ENCODE data around the gene FBXO47. TPM values are rescaled to one million over a fixed set of nuclear protein-coding genes. Genes with fewer than 3 reads are reported as not detected.

The FBXO47 gene
- total and polyA plus RNA-seq, 10 of the 15 experiments (the other 5 are each of a cell fraction or from before 2014, with no cell fraction given): 0.04 to 0.06 (median 0.06) TPM; not detected in 7

GRCh38 chr17:38898812-38899348 lies 68.3 kb downstream of the FBXO47 start (continued):
- no peak for TF ChIP-seq SKIL (IDR thresholded peaks at IDR 0.05; ENCODE audit: low read depth, poor library complexity, severe bottlenecking)
- TF ChIP-seq CREB1 (IDR thresholded peaks at IDR 0.05; ENCODE audit: low read depth): peak; percentile 78
- peak; percentile 92 for TF ChIP-seq TCF12 (IDR thresholded peaks at IDR 0.05; ENCODE audit: low read depth, low read length)
- TF ChIP-seq HCFC1 (IDR thresholded peaks at IDR 0.05; ENCODE audit: low read length): peak; percentile 51
- no peak for TF ChIP-seq SIX5 (IDR thresholded peaks at IDR 0.05; ENCODE audit: low read depth, low read length, severe bottlenecking)
- no peak for TF ChIP-seq HDAC6 (IDR thresholded peaks at IDR 0.05; ENCODE audit: unreplicated experiment)
- no peak for TF ChIP-seq ATF2 (IDR thresholded peaks at IDR 0.05; ENCODE audit: low read length)
- TF ChIP-seq RFX5 (IDR thresholded peaks at IDR 0.05; ENCODE audit: low read depth, low read length): no peak
- peak; percentile 61; the same call in 1 of the 2 replicates for TF ChIP-seq ZNF592 (IDR thresholded peaks at IDR 0.05)
- TF ChIP-seq CBX5 (IDR thresholded peaks at IDR 0.05; ENCODE audit: low read depth): 0 out of 2 replicates have a peak, but pooled peaks have one; percentile 38
- TF ChIP-seq IKZF1 (conservative IDR thresholded peaks at IDR 0.05): peak; percentile 81
- TF ChIP-seq ZSCAN29 (IDR thresholded peaks at IDR 0.05): no peak
- peak; percentile 78 for TF ChIP-seq NR2C1 (IDR thresholded peaks at IDR 0.05)
- TF ChIP-seq GATAD2B (conservative IDR thresholded peaks at IDR 0.05; ENCODE audit: low read depth): peak; percentile 93
- peak; percentile 37 to 46; a peak in 2 of 4 replicates for TF ChIP-seq BHLHE40 (IDR thresholded peaks at IDR 0.05; ENCODE audit: borderline replicate concordance in 1 of 2, low read depth in 2 of 2, low read length in 1 of 2)
- TF ChIP-seq ESRRA (IDR thresholded peaks at IDR 0.05; ENCODE audit: low read length): peak; percentile 86; the same call in 1 of the 2 replicates
- TF ChIP-seq MXI1 (IDR thresholded peaks at IDR 0.05; ENCODE audit: low read depth, low read length): no peak
- peak; percentile 27; the same call in 1 of the 2 replicates for TF ChIP-seq SPI1 (IDR thresholded peaks at IDR 0.05; ENCODE audit: borderline replicate concordance, insufficient read depth, low read depth, low read length)
- no peak for TF ChIP-seq KLF5 (IDR thresholded peaks at IDR 0.05; ENCODE audit: partially characterized antibody)
- TF ChIP-seq CTCF (IDR thresholded peaks at IDR 0.05 in 2 of 3, conservative IDR thresholded peaks at IDR 0.05 in 1 of 3; ENCODE audit: control insufficient read depth in 2 of 3, extremely low read depth in 1 of 3, insufficient read depth in 1 of 3, low read depth in 3 of 3, low read length in 3 of 3): no peak
